HG02852 (cell line): ENCODE results near the gene HIVEP3.
A peak's percentile ranks its signal among the peaks of the same experiment; 100 is the strongest.

Experiments used
- ATAC-seq: cut with Tn5 transposase; IDR thresholded peaks from one replicate; pipeline ENCODE4 v1.9.1; 2021; ENCODE audit warnings: mild to moderate bottlenecking, moderate library complexity; ENCODE audit not compliant: unreplicated experiment

HIVEP3 gene

DNA sequence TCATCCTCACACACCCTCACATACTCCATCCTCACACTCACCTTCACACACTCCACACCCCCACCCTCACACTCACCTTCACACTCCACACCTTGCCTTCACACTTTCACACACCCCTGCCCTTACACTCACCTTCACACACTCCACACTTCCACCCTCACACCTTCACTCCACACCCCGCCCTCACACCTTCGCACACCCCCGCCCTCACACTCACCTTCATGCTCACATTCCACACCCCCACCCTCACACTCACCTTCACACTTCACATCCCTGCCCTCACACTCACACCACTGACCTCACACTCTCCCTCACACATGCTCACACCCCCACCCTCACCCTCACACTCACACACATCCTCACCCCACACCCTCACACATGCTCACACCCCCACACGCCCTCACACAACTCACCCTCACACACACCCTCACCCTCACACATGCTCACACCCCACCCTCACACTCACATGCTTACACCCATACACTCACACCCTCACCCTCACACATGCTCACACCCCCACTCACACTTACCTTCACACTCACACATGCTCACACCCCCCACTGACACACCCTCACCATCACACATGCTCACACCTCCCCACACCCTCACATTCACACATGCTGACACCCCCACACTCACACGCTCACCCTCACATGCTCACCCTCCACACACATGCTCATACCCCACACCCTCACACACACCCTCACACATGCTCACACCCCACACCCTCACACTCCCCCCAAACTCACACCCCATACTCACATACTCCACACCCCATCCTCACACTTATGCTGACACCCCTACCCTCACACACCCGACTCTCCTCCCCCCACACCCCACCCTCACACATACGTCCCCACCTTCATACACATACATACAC is 389.8 kb downstream of the HIVEP3 start:
- ATAC-seq = no peak

DNA sequence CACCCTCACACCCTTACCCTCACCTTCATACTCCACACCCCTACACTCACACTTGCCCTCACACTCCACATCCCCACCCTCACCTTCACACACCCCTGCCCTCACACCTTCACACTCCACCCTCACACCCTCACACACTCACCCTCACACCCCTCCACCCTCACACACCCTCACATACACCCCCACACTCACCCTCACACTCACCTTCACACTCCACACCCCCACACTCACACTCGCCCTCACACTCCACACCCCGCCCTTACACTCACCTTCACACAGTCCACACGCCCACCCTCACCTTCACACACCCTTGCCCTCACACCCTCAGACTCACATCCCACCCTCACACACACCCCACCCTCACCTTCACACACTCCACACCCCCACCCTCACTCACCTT is 390.6 kb downstream of the HIVEP3 start:
- no peak for ATAC-seq

DNA sequence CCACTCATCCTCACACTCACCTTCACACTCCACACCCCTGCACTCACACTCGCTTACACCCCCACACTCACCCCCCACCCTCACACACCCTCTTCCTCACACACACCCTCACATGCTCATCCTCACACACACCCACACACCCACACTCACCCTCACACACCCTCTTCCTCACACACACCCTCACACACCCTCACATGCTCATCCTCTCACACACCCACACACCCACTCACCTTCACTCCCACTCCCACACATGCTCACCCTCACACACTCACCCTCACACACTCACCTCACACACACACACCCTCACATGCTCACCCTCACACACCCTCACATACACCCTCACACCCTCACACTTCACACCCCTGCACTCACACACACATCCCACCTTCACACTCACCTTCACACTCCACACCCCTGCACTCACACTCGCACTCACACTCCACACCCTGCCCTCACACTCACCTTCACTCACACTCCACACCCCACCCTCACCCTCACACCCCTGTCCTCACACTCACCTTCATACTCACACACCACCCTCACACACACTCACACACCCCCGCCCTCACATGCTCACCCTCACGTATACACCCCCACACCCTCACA is 391.7 kb downstream of the HIVEP3 start:
- no peak for ATAC-seq

DNA sequence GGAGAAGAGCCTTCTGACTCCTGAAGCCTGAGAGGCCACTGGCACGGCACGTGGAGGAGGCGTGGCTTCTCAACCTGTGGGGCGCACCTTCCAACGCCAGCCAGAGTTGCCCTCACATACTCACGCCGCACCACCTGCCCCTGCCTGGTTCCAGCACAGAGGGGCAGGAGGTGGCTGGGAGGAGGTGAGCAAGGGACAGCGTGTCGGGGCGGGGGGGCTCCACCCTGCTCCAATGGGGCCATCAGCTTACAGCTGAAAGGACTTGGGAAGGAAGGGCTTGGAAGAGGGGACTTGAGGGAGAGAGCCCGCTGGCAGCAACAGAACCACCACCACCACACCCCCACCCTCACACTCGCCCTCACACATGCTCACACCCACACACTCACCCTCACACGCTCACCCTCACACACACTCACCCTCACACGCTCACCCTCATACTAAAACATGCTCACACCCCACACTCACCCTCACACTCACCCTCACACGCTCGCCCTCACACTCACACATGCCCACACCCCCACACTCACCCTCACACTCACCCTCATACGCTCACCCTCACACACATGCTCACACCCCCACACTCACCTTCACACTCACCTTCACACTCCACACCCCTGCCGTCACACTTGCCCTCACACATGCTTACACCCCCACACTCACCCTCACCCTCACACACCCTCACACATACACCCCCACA is 392.7 kb downstream of the HIVEP3 start:
- no peak for ATAC-seq

DNA sequence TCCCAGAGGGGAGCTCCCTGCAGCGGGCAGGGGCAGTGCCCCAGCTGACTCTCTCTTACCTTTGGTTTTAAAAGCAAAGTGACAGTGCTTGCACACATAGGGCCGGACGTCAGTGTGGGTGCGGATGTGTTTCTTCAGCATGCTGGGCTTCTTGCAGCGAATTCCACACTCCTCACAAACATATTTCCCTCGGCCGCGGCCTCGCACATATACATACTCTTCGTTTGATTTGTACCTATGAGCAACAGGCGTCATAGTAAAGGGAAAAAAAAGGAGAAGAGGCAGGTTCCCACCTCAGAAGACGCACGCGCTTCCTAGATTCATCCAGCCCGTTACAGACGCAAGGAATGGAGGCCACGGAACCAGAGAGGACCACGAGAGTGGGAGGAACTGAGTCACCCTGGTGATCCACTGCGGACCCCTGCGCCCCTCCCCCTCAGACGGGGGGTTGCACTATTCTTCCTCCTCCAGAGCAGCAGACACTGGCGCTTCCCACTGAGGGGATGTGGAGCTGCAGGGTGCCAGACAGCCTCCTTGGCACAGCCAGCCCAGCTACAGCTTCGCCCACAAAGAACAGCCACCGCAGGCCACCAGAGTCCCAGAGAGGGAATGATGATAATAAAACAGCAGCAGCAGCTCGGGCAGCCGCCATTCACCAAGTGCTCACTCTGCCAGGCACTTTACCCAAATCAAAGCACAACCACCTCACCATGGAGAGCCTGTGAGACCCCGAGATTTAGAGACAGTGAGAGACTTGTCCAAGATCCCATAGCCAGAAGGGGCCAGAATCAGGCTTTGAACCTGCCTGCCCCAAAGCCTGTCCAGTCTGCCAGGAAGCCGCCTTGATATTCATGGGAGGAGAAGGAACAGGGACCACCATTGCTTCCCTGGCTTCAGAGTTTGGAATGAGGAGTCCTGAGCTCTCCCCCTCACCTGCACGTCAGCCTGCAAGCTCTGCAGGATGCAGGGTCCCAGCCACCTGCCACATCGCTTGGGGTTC is 393.7 kb downstream of the HIVEP3 start:
- no peak for ATAC-seq

DNA sequence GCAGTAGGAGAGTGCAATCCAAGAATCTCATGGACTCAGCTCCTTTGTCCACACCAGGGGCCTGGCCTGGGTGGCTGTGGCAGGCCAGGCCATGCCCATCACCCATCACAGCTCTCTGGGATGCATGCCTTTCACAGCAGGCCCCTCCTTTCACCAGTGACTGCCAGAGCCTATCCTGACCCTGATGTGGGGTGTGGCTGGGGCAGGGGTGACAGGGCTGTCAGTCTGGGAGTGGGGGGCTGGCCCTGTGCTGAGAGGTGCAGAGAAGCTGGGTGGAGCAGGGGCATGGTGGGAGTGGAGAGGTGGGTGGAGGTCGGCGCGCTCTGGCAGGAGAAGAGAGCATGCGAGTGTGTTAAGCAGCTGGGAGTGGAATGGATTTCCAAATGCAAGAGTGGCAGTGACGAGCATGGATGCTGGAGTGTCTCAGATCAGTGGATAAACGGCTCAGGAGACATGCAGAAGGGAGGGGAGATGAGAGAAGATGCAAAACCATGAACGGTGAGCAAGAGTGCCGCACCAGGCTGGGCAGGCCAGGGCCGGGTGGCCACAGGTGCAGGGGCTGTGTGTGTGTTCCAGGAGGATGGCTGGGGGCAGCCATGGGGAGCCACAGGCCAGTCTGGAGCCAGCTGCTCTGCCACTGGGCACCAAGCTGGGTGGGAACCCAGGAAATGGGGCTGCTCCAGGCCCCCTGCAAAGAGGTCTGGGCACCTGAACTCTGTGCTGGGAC is 394.6 kb downstream of the HIVEP3 start:
- no peak for ATAC-seq

DNA sequence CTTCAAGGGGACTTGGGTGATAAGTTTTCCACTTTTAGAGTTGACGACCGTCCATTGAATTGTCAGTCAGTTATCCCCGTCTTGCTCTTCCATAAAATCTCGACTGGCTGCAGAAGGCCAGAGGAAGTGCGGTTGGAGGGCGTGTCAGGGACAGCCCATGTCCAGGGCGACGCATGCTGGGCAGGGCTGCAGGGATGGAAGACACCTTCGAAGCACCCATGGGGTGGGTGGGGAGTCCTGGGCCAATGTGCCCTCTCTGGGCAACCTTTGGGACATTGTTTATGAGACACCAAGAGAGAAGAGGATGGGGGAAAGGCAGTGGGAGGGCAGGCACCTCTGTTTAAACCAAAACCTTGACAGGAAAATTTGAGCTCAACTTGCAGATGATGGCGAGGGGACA is 395.7 kb downstream of the HIVEP3 start:
- ATAC-seq = no peak

DNA sequence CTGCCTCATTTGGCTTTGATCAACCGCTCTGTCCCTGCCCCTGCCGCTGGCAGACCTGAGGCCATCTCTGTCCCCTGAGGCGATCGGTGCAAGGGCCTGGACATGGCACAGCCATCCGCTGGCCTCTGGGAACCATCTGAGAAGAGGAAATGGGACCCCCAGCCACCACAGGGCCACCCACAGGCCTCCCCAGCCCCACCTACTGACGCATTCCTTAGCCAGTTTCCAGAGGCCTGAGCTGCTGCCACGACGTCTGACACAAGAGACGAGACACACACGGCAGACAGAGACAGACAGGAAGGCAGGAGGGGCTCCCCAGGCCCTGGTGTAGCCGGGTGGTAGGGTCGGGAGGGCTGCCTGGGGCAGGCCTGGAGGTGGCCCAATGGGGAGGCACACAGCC is 397.0 kb downstream of the HIVEP3 start:
- no peak for ATAC-seq

DNA sequence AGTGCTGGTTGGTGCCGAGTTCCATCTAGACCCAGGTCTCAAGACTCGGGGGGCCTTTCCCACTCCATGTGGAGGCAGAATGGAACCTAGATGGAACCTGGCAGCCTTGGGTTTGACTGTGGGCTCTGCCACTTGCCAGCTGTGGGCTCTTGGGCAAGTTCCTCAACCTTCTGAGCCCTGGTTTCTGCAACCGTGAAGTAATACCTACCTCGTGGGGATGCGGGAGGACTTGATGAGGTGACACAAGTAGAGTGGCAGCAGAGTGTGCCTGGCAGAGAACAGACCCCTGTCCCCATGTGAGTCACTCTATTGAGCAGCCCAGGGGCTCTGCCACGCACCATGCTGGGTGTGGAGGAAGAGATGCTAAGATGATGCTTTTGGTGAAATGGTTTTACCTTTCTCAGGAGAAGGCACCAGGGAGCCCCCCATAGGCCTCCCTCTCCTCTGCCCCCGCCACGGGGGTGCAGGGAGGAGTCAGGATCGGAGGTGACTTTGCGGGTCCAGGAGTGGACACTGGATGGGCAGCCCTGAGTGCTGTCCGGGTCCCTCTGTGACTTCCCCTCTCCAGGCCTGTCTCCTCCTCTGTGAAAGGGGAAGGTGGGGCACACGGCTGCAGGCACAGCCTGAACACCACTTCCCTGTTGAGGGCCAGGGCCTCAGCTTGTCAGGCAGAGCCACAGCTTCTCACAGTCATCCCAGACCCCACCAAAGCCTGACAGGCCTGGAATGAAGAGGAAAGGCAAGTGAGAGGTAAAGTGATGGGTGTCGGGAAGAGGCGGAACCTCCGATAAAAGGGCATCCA is 397.6 kb downstream of the HIVEP3 start:
- no peak for ATAC-seq

DNA sequence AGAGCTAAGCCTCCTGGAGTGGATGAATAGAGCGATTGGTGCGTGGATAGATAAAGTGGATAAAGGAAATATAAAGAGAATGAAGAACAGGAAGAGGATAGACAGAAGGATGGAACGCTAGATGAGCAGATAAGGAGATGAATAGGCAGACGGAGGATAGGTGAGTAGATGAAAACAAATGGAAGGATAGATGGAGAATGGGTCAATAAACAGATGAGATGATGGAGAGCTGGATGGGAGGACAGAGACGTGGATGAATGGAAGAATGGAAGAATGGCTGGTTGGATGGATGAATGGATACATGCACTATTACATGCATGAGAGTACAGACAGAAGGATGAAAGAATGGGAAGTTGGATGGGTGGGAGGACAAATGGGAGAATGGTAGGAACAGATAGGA is 399.1 kb downstream of the HIVEP3 start:
- ATAC-seq = no peak

DNA sequence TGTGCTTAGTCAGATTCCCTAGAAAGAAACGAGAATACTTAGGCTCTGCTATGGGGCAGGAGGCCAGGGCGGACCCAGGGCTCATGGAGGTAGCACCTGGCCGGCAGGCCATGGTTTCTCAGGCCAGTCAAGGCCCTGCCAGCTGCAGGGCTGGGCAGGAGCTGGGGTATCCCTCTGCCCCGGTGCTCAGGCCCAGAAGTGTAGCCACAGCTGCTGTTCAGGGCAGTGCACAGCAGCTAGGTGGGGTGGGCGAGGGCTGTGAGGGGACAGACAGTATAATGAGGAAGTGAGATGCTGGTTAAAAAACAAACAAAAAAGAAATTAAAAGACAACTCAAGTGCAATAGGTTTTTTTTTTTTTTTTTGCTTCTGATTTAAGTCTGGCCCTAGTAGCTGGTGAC is 400.3 kb downstream of the HIVEP3 start:
- no peak for ATAC-seq

DNA sequence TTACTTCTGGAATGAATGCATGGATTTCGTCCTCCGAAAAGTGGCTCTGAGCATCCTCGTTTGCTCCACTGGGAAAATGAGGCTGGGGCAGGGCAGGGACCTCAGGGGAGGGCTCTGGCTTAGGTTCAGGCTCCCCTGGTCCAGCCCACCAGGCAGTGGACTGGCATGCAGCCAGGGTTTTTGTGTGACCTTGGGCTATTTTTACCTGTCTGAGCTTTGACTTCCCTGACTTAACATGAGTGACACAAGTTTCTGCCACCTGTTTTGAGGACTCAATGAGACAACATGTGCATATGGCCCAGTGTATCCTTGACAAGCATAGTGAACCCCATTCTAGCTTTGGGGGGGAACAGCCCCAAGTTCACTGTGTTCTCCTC is 401.7 kb downstream of the HIVEP3 start:
- no peak for ATAC-seq

DNA sequence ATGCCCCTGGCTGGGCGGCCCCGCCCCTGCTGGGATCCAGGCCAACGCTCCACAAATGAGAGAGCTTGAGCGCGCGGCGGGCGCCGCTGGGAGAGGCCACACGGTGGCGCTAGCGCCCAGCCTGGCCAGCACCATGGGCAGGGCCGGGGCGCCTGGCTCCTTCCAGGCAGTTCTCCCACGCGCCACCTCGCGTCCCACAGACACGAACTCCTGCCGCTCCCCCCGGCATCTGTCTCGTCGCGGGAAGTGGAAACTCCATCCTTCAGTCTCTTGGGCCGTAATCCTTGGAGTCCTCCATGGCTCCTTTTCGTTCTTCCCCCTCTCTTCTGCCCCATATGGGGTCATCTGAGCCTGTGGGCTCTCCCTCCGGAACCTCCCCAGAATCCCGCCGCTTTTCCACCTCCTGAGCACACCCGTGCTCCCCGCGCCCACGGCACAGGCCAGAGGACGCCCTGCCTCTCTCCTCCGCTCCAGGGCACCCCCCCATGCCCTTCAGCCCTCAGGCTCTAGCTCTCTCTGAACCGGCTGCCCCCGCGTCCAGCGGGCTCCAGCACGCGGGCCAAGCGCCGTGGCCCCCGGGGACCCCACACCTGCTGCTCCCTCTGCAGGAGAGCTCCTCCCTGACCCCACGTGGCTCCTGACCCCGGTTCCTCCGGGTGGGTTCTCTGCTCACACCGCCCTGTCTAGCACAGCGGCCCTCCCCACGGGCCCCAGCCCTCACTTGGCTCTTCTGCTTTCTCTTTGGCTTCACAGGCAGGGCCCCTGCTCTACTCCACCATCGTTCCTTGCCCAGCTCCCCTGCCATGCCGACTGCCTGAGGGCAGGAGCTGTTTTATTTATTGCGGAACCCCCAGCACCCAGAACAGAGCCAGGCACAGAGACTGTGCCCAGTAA is 402.3 kb downstream of the HIVEP3 start:
- ATAC-seq = peak; percentile 75

DNA sequence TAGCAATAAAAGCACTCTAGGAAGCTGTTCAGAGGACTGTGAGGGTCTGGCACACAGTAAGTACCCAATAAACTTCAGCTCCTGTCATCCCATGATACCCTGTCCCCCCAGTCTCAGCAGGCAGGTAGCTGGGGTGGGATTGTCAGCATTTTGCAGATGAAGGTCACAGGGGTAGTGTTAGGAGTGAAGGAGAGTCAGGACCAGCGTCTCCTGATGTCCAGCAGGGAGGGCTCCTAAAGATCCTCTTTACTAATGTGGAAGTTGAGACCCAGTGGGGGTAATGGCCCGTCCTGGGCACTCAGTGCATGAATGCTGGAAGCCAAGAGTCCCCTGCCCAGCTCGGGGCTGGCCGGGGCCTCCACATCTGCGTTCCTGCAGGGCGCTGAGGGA is 402.9 kb downstream of the HIVEP3 start:
- ATAC-seq = no peak

DNA sequence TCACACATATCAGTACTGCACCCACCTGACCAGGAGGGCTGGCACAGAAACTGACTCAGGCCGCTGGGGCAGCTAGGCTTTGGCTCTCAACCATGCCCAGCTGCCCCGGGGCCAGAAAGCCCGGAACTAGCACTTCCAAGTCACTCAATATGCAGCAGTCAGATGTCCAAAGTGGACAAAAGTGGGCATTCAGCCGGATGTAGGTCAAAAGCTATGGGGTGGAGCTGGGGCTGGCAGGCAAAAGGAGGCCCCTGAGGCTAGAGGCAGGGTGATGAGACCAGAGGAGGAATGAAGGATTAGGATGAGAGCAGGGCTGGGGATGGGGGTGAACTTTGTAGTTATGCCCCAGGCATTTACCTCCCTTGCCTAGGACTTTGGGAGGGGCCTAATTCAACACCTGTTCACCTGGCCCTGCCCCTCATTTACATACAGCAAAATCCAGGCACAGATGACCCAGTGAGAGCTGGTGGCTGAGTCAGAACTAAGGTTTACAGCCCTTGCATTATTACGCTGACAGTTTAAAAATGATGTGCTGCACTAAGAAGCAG is 403.5 kb downstream of the HIVEP3 start:
- ATAC-seq = no peak

DNA sequence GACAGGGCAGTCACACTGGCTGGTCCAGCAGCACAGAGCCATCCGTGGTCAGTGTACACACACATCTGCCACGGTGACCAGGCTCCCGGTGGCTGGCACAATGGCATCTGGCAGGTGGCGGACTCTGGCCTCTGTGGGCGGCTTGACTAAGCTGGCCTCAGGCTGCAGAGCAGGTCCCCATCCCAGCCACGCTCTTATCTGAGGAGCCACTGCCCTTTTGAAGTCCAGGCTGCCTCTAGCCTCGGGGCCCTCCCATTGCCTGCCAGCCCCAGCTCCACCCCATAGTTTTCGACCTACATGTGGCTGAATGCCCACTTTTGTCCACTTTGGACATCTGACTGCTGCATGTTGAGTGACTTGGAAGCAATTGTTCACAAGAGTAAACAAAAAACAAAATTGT is 404.3 kb downstream of the HIVEP3 start:
- no peak for ATAC-seq

DNA sequence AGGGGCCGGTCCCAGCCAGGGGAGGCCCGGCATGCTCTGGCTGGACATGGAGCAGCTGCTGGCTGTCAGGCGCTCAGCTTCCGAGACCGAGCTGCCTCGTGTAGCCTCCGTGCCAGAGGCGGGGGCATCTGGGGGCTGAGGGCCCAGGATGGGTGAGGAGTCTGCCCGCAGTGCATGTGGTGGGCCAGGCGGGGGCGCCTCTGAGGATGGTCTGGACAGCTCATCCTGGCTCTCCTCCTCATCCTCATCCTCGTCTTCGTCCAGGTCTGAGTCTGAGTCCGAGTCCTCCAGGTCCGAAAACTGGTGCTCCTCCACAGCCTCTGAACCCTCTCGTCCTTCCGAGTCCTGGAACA is 405.4 kb downstream of the HIVEP3 start:
- no peak for ATAC-seq

DNA sequence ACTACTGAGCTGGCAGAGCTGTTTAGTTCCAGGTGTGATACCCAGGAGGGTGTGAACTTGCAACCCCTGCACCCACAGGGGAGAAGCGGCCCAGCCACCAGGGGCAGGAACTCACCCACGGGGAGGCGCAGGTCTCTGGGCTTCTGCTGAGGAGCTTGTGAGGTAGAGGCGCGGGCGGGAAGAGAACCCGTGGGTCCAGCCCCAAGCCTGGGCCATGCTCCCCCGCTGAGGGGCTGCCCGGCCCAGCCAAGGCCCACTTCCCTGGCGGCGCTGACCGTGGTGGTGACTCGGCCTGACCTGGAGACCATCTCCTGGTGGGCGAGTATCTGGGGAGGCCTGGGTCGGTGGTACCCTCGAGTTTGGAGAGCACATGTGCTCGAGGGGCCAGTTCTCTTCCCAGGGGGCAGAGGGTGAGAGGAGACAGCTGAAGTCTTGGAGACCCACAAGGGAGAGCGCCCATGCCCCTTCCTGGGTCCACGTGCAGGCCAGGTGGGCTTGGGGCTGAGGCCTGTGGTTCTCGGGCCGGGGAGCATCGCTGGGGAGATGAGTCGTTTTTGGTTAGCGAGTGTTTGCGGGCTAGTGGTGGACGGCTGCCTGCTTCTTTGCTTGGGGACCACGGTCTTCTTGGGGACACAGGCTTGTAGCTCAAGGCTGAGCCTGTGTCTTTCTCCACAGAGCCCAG is 405.9 kb downstream of the HIVEP3 start:
- no peak for ATAC-seq
